Measurements from ENCODE around the gene UBP1.

UBP1 gene

GRCh38 chr3:33442190-33442589, 2.0 kb upstream of the UBP1 start (continued):
- TF ChIP-seq ZNF148 (tag by site-specific recombination; IDR thresholded peaks at IDR 0.05; ENCODE audit: borderline replicate concordance) (no peak), ZIC2 (tag by site-specific recombination; IDR thresholded peaks at IDR 0.05) (no peak), ZBTB26 (tag by site-specific recombination; optimal IDR thresholded peaks at IDR 0.05) (no peak), ZNF248 (tag by site-specific recombination; IDR thresholded peaks at IDR 0.05) (no peak), ZNF366 (tag by site-specific recombination; conservative IDR thresholded peaks at IDR 0.05) (no peak), ZSCAN4 (tag by site-specific recombination; IDR thresholded peaks at IDR 0.05) (no peak), ZBTB1 (tag by site-specific recombination; IDR thresholded peaks at IDR 0.05) (no peak), ZNF518A (tag by site-specific recombination; conservative IDR thresholded peaks at IDR 0.05; ENCODE audit: low read depth) (no peak)

GRCh38 chr3:33441225-33441976, 1.2 kb upstream of the UBP1 start:
- TF ChIP-seq ZNF335 (tag by site-specific recombination; conservative IDR thresholded peaks at IDR 0.05) (peak; percentile 67), SCRT2 (tag by site-specific recombination; IDR thresholded peaks at IDR 0.05) (0 out of 2 replicates have a peak, but pooled peaks have one; percentile 1), ZNF48 (tag by site-specific recombination; IDR thresholded peaks at IDR 0.05) (no peak), ZNF510 (tag by site-specific recombination; IDR thresholded peaks at IDR 0.05; ENCODE audit: insufficient replicate concordance) (no peak), ZNF600 (tag by site-specific recombination; IDR thresholded peaks at IDR 0.05) (0 out of 2 replicates have a peak, but pooled peaks have one; percentile 36), ZNF2 (tag by site-specific recombination; IDR thresholded peaks at IDR 0.05) (0 out of 2 replicates have a peak, but pooled peaks have one; percentile 0), ZFP37 (tag by site-specific recombination; IDR thresholded peaks at IDR 0.05) (0 out of 2 replicates have a peak, but pooled peaks have one; percentile 29), ZBTB17 (tag by site-specific recombination; IDR thresholded peaks at IDR 0.05) (peak; percentile 9), ZBTB20 (tag by site-specific recombination; IDR thresholded peaks at IDR 0.05) (peak; percentile 48; the same call in 1 of the 2 replicates)
- Histone ChIP-seq H3K27ac (ENCODE audit: extremely low read depth, low read depth, low read length) (peak overlapping the region; percentile 92), H3K9me3 (ENCODE audit: control insufficient read depth, insufficient read depth, low read depth, low read length) (no peaks in the 10 kb centered on the region), H3K4me3 (ENCODE audit: low read depth, low read length) (peak overlapping the region; percentile 77), H3K36me3 (ENCODE audit: control insufficient read depth in 2 of 2, insufficient read depth in 1 of 2, low read length in 2 of 2) (no peaks in the 10 kb centered on the region), H3K4me1 (ENCODE audit: control insufficient read depth, insufficient read depth, low read length) (peaks cover 3% of the 10 kb centered on the region; the same call in 1 of the 2 replicates)
- ChIA-PET CTCF (interaction anchor here (0.9 kb wide), 1 partner anchor 346 kb away, joined by 3 read pairs; no protein-coding TSS in a partner anchor), POLR2A (interaction anchor here (1.3 to 2.1 kb wide), 3 partner anchors 11 to 357 kb away, joined by 4 to 11 read pairs (median 4); partner anchors contain the start of gene PDCD6IP)
